SU-DHL-6 (cell line): ENCODE measurements around the gene SLC13A4.
"Not testable (repeated sequence)": the region's sequence is repeated elsewhere in the genome, so short reads cannot be mapped to it uniquely, and the experiment has no call there.

Experiments
- H2AFZ ChIP-seq: fragments of 200-600 bp; sonication (generic); 2 replicates; pipeline ENCODE4 v1.6.1; 2014; ENCODE audit warnings: low read depth, mild to moderate bottlenecking, moderate library complexity, mixed read lengths, antibody characterized with exemption, low read length; ENCODE audit not compliant: severe bottlenecking
- H3F3A ChIP-seq: fragments of 200-600 bp; shearing (Covaris generic); 2 replicates; pipeline ENCODE4 v1.6.0; 2016; ENCODE audit warnings: antibody characterized with exemption, mild to moderate bottlenecking; ENCODE audit not compliant: insufficient read depth
- H3K27ac ChIP-seq: fragments of 200-600 bp; sonication (generic); 2 replicates; pipeline ENCODE4 v1.5.1; 2016; ENCODE audit warnings: low read depth, mild to moderate bottlenecking, low read length, moderate library complexity, mixed read lengths
- H3K27me3 ChIP-seq: fragments of 200-600 bp; sonication (generic), shearing (Covaris generic); 2 replicates; pipeline ENCODE4 v1.6.0; 2014; ENCODE audit warnings: mild to moderate bottlenecking, low read length
- H3K36me3 ChIP-seq: fragments of 200-600 bp; sonication (generic); 2 replicates; pipeline ENCODE4 v1.6.1; 2014; ENCODE audit warnings: mild to moderate bottlenecking, low read length, mixed read lengths
- H3K4me2 ChIP-seq: fragments of 300-600, 200-600 bp; shearing (Covaris generic), sonication (generic); 2 replicates; pipeline ENCODE4 v1.6.0; 2014; ENCODE audit warnings: low read length, low read depth, mild to moderate bottlenecking; ENCODE audit not compliant: poor library complexity, severe bottlenecking
- H3K4me3 ChIP-seq: fragments of 200-600 bp; sonication (generic); 2 replicates; pipeline ENCODE4 v1.5.1; 2014; ENCODE audit warnings: antibody characterized with exemption, low read length, mild to moderate bottlenecking, mixed read lengths; ENCODE audit not compliant: insufficient read depth, poor library complexity, severe bottlenecking
- H3K79me2 ChIP-seq: fragments of 200-600 bp; sonication (generic); 2 replicates; pipeline ENCODE4 v1.6.1; 2014; ENCODE audit warnings: mild to moderate bottlenecking, low read length, moderate library complexity; ENCODE audit not compliant: insufficient read depth
- H3K9ac ChIP-seq: fragments of 200-600 bp; sonication (generic); 2 replicates; pipeline ENCODE4 v1.7.0; 2014; ENCODE audit warnings: mild to moderate bottlenecking, low read length
- H3K9me2 ChIP-seq: fragments of 200-600 bp; sonication (generic); replicated peaks from 2 replicates; pipeline ENCODE4 v1.6.1; 2014; ENCODE audit warnings: low read length; ENCODE audit not compliant: insufficient read depth
- H3K9me3 ChIP-seq: fragments of 200-600 bp; sonication (generic); 2 replicates; pipeline ENCODE4 v1.6.1; 2014; ENCODE audit warnings: low read length, mixed read lengths; ENCODE audit not compliant: insufficient read depth
- H4K20me1 ChIP-seq: fragments of 200-600 bp; sonication (generic); 2 replicates; pipeline ENCODE4 v1.6.1; 2014; ENCODE audit warnings: low read depth, mild to moderate bottlenecking, antibody characterized with exemption, low read length, moderate library complexity, mixed read lengths
- CTCF ChIP-seq: fragments of 200-600 bp; sonication (generic); IDR thresholded peaks from one replicate; pipeline ENCODE4 v1.5.1; 2017; ENCODE audit warnings: antibody characterized with exemption, mild to moderate bottlenecking, low read length, moderate library complexity; ENCODE audit not compliant: insufficient read depth, poor library complexity, severe bottlenecking
- EZH2phosphoT487 ChIP-seq: fragments of 200-600 bp; sonication (generic), shearing (Covaris generic); conservative IDR thresholded peaks from 2 replicates; pipeline ENCODE4 v1.6.1; 2018; ENCODE audit warnings: mild to moderate bottlenecking, antibody characterized with exemption, low read length, moderate library complexity, mixed read lengths

Gene SLC13A4

DNA sequence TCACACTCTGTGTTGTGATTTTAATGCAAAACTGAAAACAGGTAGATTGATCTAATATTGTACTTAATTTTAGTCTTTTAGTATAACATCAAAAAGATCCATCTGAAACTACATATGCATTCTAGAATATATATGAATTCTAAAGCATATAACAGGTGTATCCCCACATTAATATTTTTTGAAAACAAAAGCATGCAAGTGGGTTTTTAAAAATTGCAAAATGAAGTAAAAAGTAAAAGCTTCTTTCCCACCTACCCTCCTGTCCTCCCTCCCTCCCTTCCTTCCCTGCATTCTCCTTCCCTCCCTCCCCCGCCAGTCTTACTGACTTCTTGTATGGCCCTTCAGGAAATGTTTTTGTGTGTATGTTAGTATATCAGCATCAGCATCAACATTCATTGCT, 80.2 kb downstream of the SLC13A4 start:
- Histone ChIP-seq H3K9me2 (no peaks in the 10 kb centered on the region), H3F3A (peaks cover 15% of the 10 kb centered on the region; the same call in 1 of the 2 replicates), H3K79me2 (no peaks in the 10 kb centered on the region), H3K27me3 (no peaks in the 10 kb centered on the region), H3K4me3 (no peak overlapping the region), H4K20me1 (no peaks in the 10 kb centered on the region), H3K36me3 (peaks cover 28% of the 10 kb centered on the region; the same call in 1 of the 2 replicates), H2AFZ (no peak overlapping the region), H3K9ac (no peak overlapping the region), H3K27ac (no peak overlapping the region), H3K9me3 (no peaks in the 10 kb centered on the region), H3K4me2 (no peak overlapping the region)
- TF ChIP-seq EZH2phosphoT487: no peak

DNA sequence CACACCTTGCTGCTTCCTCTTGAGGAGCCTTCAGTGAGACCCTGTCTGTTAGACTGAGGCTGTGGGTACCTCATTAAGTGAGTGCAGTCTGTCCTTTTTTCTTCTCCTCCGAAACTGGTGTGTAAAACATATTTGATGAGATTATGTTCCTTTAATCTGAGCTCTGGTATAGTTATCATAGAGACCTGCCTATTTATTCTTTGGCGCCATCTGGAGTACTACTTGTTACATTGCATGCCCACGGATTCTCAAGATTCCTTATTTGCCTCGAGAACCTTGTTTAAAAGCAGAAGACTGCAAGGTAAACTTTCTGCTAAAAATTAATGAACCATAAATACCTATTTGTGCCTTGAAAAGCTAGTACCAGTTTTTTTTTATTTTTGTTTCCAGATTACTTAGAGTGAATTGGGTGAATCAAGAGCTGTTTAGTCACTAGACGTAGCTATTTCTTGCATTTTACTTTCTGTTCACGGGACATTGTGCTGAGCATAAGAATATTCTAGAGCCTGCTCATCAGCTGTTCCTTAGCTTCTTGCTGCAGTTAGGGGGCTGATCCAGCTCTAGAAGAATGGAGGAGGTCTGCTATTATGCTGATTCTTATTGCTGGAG, 82.6 kb downstream of the SLC13A4 start:
- TF ChIP-seq CTCF (peak; percentile 52), EZH2phosphoT487 (no peak)
- Histone ChIP-seq H3K79me2 (no peaks in the 10 kb centered on the region), H3F3A (peaks cover 12% of the 10 kb centered on the region; the same call in 1 of the 2 replicates), H3K27ac (no peak overlapping the region), H3K36me3 (peaks cover 28% of the 10 kb centered on the region; the same call in 1 of the 2 replicates), H2AFZ (no peak overlapping the region), H3K4me2 (no peak overlapping the region), H3K9ac (no peak overlapping the region), H3K9me2 (no peaks in the 10 kb centered on the region), H3K4me3 (no peak overlapping the region), H3K9me3 (no peaks in the 10 kb centered on the region), H3K27me3 (no peaks in the 10 kb centered on the region), H4K20me1 (no peaks in the 10 kb centered on the region)

GRCh38 chr7:135644729-135645128, 83.3 kb downstream of the SLC13A4 start:
- Histone ChIP-seq H3K9me3 (no peaks in the 10 kb centered on the region), H4K20me1 (no peaks in the 10 kb centered on the region), H3K9me2 (no peaks in the 10 kb centered on the region), H3K36me3 (peaks cover 30% of the 10 kb centered on the region; the same call in 1 of the 2 replicates), H3K27ac (no peak overlapping the region), H2AFZ (no peak overlapping the region), H3K79me2 (no peaks in the 10 kb centered on the region), H3K27me3 (no peaks in the 10 kb centered on the region), H3F3A (peaks cover 12% of the 10 kb centered on the region; the same call in 1 of the 2 replicates), H3K9ac (no peak overlapping the region), H3K4me2 (no peak overlapping the region), H3K4me3 (no peak overlapping the region)
- TF ChIP-seq EZH2phosphoT487 (no peak), CTCF (no peak)

DNA sequence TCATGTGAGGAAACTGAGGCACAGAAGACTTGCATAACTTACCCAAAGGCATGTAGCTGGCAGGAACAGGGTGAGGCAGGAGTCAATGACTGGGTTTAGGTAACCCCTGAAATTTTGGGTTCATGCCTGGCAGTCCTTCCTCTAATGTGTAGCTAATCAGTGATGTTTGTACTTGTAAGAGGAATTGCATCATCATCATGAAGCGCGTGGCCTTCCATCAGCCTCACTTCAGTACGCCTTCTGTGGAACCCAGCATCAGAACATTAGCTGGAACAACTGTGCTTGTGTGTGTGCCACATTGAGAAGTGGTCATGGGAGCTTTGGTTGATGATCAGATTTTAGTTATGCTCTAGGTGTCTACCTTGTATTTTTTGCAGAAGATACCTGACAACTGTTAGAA, 83.8 kb downstream of the SLC13A4 start:
- Histone ChIP-seq H3K9me3 (no peaks in the 10 kb centered on the region), H2AFZ (no peak overlapping the region), H3F3A (0 out of 2 replicates have a peak, but pooled peaks cover 12% of the 10 kb centered on the region), H3K27ac (no peak overlapping the region), H4K20me1 (no peaks in the 10 kb centered on the region), H3K4me2 (no peak overlapping the region), H3K27me3 (no peaks in the 10 kb centered on the region), H3K79me2 (no peaks in the 10 kb centered on the region), H3K4me3 (no peak overlapping the region), H3K9ac (no peak overlapping the region), H3K36me3 (peaks cover 29% of the 10 kb centered on the region; the same call in 1 of the 2 replicates), H3K9me2 (no peaks in the 10 kb centered on the region)
- no peak for TF ChIP-seq CTCF
- no peak for TF ChIP-seq EZH2phosphoT487

- not testable (repeated sequence) for H2AFZ ChIP-seq, H3F3A ChIP-seq, H3K9ac ChIP-seq, H3K27ac ChIP-seq, H4K20me1 ChIP-seq, H3K9me2 ChIP-seq, H3K4me2 ChIP-seq, H3K79me2 ChIP-seq, H3K27me3 ChIP-seq, H3K4me3 ChIP-seq, H3K9me3 ChIP-seq
- peaks cover 40% of the 10 kb centered on the region for H3K36me3 ChIP-seq
These were observed 88.3 kb downstream of the SLC13A4 start for GRCh38 chr7:135639690-135640089.
